Activated naive CD4-positive, alpha-beta T cell treated with anti-CD3 and anti-CD28 coated beads, Interleukin-2, amount 50 U/mL, for 72 hours (primary cell): ENCODE measurements around the gene C11orf71. TPM values are rescaled to one million over a fixed set of nuclear protein-coding genes. Genes with fewer than 3 reads are reported as not detected.

Experiments
- ATAC-seq, 2 donors: fragments of 150-1000 bp; cut with Tn5 transposase; 2 replicates each; pipeline ENCODE4 v1.10.0; 2021; ENCODE audit warnings: mild to moderate bottlenecking in 2 of 2, moderate library complexity in 2 of 2
- DNase-seq, 2 donors: peaks; one replicate each; pipeline ENCODE4 v3.0.0; 2021 to 2022; ENCODE audit warnings: low spot score in 2 of 2
- H3K27ac Mint-ChIP-seq, 2 donors: one replicate each; pipeline ENCODE4 v1.8.0; 2022; ENCODE audit warnings: mild to moderate bottlenecking in 2 of 2, mixed read lengths in 2 of 2
- H3K36me3 Mint-ChIP-seq, 2 donors: one replicate each; pipeline ENCODE4 v1.8.0; 2022; ENCODE audit warnings: mixed read lengths in 2 of 2
- H3K9me3 Mint-ChIP-seq, 2 donors: one replicate each; pipeline ENCODE4 v1.8.0; 2022; ENCODE audit warnings: mixed read lengths in 2 of 2
- total RNA-seq, 2 donors: library from RNA; stranded (reverse); gene quantifications; one replicate each; pipeline ENCODE4 v1.2.3, GENCODE V29; 2022

The C11orf71 gene, protein sequence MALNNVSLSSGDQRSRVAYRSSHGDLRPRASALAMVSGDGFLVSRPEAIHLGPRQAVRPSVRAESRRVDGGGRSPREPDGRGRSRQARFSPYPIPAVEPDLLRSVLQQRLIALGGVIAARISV
- total RNA-seq: 1 to 10 TPM; 2.8 to 8.0 TPM

DNA sequence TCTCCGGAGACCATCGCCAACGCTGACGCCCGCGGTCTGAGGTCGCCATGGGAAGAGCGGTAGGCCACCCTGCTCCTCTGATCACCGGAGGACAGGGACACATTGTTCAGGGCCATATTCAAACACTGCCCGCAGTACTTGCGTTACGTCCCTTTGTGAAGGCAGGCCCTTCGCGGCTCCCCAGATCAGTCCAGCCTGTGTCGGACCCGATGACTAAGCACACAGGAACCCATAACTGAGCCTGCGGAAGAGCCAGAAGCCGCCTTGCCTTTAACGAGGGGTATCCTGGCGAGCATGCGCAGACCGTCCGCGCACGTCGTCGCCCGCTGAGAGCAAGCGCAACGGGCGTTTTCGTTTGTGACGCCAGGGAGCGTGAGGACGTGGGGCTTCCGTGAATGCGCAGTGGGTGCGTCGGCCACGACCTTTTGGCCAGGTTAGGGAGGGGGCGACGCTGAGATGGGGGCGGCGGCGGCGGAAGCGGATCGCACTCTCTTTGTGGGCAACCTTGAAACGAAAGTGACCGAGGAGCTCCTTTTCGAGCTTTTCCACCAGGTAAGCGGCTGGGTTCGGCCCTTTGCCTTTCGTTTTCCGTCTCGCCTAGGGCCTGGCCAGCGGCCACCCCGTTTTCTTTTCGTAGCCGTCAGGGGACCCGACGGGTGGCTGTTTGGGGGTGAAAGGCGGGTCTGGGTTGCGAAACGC is at the start of gene C11orf71, which contains the start of gene RBM7:
C11orf71 (minus strand) TSS at position 296 of the 699 bp plus-strand sequence; CDS start at position 116, 180 bp downstream.
RBM7 (plus strand) TSS at position 451 of the 699 bp plus-strand sequence; CDS start at position 457, 6 bp downstream.
- ATAC-seq (peak; percentile 93 to 96), DNase-seq (peak; percentile 92 to 98)
- Mint-ChIP-seq H3K9me3 (no peaks in the 10 kb centered on the region), H3K27ac (peak within 1 kb of the TSS; percentile 99), H3K36me3 (peaks cover 34 to 64% of the 10 kb centered on the region in 2 donors)

DNA sequence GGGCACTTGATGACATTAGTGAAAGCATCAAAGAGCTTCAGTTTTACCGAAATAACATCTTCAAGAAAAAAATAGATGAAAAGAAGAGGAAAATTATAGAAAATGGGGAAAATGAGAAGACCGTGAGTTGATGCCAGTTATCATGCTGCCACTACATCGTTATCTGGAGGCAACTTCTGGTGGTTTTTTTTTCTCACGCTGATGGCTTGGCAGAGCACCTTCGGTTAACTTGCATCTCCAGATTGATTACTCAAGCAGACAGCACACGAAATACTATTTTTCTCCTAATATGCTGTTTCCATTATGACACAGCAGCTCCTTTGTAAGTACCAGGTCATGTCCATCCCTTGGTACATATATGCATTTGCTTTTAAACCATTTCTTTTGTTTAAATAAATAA is 49.5 kb upstream of the C11orf71 start:
- Mint-ChIP-seq H3K27ac (no peak overlapping the region), H3K36me3 (peaks cover 14 to 16% of the 10 kb centered on the region in 2 donors), H3K9me3 (no peaks in the 10 kb centered on the region)
- ATAC-seq (no peak), DNase-seq (no peak)

DNA sequence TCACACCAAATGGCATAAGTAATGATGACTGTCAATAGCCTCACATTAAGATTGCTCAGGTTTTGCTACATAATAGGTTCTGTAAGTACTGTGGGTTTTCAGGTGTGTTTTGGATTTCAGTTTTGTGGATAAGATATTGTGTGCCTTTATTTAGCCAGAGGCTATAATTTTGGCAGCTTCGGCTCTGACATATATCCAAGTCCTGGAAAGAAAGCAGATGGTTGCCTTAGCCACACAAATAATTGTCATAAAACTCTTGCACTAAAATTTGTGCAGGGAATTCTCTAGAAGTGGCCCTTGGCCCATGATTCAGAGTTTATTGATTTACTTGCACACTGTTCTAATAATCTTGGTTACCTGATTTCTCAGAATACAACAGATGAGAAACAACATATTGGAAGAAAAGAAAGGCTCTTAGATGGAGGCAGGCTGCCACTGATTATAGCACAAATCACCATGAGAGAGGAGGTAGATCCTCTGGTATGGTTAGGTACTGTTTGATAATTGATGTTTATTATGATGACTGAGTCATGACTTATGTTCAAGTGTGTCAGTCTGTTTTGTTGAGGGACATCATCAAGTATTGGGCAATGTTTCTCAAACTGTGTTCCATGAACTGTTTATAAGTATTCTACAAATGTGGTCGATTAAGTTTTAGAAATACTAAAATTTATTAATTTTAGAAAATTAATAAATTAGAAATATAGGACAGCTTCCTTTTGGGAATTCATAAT is 48.6 kb upstream of the C11orf71 start:
- peaks cover 14 to 24% of the 10 kb centered on the region in 2 donors for H3K36me3 Mint-ChIP-seq
- ATAC-seq (no peak), DNase-seq (no peak)
- H3K9me3 Mint-ChIP-seq: no peaks in the 10 kb centered on the region
- H3K27ac Mint-ChIP-seq: no peak overlapping the region

DNA sequence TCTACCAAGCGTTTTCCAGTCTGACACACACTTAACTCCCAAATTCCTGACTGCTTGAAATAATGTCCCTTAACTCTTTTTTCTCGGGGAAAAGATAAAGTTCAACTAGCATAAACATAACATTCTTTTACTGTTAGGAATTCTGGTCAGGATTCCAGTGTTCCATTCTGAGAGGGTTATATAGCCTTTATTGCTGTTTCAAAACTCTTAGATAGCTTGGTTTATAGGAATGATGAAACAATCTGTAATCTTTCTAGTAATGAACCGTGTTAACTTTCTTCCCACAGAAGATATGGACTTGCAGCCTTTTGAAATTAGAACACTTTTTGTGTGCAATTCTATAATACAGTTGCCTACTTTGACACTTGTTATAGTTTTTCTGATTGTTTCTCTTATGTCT is 47.6 kb upstream of the C11orf71 start:
- Mint-ChIP-seq H3K36me3 (peaks cover 14 to 27% of the 10 kb centered on the region in 2 donors), H3K27ac (no peak overlapping the region), H3K9me3 (no peaks in the 10 kb centered on the region)
- ATAC-seq: no peak
- no peak for DNase-seq

DNA sequence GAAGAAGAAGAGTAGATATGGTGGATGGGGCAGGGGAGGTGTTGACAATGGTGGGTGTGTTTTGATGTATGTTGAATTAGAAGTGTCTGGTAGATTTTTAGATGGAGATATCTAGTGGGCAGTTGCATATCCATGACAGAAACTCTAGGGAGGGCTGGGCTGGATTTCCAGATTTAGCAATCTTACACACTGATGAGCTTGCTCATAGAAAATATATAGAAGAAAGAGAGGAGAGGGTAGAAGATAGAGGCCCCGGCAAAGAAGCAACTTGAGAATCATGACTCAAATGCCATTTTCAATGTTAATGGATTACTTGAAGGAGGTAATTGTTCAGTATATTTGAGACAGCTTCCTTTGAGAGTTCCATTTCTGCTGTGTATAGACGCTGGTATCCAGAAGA is 47.1 kb upstream of the C11orf71 start:
- Mint-ChIP-seq H3K36me3 (peaks cover 14 to 27% of the 10 kb centered on the region in 2 donors), H3K9me3 (no peaks in the 10 kb centered on the region), H3K27ac (no peak overlapping the region)
- no peak for DNase-seq
- ATAC-seq: no peak

DNA sequence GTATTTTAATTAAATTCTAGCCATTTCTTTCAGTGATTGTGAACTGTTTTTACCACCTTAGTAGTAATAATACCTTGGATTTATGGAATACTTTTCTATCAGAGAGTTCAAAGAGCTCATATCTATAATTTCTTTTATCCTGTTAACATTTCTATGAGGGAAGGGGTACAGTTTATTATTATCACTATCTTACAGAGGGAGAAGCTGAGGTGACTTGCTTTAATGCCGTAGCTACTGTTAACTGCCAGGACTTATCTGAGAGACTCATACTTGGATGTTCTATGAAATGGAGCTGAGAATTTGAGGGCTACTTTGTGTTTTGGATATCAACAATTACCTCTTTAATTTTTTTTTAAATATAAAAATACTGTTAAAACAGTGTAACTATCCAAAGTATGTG is 42.2 kb upstream of the C11orf71 start:
- DNase-seq (no peak), ATAC-seq (no peak)
- no peaks in the 10 kb centered on the region for H3K9me3 Mint-ChIP-seq
- H3K27ac Mint-ChIP-seq: no peak overlapping the region
- peaks cover 34 to 44% of the 10 kb centered on the region in 2 donors for H3K36me3 Mint-ChIP-seq

DNA sequence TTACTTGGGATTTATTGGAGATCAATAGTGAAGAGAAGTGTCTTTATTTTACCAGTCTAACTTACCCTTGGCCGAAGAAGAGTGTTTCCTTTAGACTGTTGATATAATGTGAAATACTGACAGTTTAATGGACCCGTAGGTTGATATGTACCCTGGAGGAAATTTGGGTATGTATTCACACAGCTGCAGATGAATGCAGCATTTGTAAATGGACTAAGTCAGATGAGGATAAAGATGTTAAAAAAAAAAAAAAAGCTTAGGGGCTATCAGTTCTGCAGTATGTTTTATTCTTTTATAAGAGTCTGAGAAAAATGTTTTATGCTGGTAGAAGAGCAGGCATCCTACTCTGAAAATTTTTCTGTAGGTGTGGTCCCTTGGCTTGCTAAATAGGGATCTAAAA is 41.6 kb upstream of the C11orf71 start:
- DNase-seq (no peak), ATAC-seq (no peak)
- H3K9me3 Mint-ChIP-seq: no peaks in the 10 kb centered on the region
- no peak overlapping the region for H3K27ac Mint-ChIP-seq
- H3K36me3 Mint-ChIP-seq: peaks cover 30 to 44% of the 10 kb centered on the region in 2 donors

DNA sequence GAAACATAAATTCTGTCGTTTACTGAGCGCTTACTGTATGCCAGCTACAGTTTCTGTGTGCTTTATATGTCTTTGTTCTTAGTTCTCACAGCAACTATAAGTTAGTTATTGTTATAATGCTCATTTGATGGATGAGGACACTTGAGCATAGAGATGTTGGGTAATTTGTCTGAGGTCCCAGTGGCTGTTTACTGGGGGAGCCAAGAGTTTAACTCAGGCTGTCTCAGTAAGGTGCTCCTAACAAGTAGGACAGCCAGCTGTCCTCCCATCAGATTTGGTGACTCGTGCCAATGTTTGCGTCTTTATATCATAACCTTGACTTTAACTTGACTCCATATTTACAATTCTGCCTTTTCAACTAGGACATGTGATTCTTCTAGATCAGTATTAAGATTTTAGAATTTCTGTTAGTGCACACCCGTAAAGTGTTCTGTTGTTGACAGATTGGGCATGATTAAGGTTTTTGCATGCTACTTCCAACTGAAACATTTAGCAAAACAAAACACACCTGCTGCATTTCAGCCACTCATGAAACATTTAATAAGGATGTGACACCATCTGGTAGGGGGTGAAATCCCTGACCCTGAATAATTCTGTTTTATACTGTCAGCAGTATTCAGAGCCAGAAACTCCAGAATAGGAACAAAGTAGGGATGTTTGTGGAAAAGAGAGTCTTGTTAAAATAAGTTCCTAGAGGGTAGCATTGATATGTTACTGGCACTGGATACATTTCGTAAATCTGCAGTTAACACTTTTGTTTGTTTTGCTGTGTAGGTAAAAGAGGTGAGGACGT is 40.9 kb upstream of the C11orf71 start:
- Mint-ChIP-seq H3K27ac (no peak overlapping the region), H3K9me3 (no peaks in the 10 kb centered on the region), H3K36me3 (peaks cover 25 to 38% of the 10 kb centered on the region in 2 donors)
- ATAC-seq: no peak
- DNase-seq: no peak

DNA sequence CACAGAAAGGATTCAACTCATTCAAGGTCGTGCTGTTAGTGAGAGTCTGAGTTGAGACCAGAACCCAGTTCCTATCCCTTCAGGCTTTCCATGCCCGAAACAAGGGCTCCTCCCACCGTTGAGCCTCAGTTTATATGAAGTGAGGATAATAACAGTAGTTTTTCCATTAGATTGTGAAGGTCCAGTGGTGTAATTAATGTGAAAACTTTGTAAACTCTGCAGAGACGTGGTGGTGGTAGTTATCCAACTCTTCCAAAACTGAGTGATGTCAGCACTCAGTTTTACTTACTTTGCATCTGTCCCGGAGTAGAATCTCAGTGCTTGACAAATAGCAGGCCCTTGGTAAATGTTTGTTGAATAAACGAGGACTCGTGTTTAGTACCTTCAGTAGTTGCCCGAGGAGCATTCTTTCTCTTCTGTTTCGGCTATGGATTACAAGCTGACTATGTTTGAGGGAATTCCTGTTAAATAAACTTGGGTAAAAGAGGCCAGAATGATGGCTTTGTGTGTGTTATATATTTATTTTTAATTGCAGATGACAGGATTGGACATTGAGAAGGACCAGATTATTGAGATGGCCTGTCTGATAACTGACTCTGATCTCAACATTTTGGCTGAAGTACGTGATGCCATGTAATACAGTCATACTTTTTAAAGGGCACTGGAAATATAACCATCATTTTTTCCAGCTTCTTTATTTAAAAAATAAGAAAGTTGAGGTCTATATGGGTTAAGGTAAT is 40.0 kb upstream of the C11orf71 start:
- Mint-ChIP-seq H3K36me3 (peaks cover 20 to 35% of the 10 kb centered on the region in 2 donors), H3K9me3 (no peaks in the 10 kb centered on the region), H3K27ac (peak overlapping the region; percentile 96 to 99)
- no peak for ATAC-seq
- DNase-seq: no peak

DNA sequence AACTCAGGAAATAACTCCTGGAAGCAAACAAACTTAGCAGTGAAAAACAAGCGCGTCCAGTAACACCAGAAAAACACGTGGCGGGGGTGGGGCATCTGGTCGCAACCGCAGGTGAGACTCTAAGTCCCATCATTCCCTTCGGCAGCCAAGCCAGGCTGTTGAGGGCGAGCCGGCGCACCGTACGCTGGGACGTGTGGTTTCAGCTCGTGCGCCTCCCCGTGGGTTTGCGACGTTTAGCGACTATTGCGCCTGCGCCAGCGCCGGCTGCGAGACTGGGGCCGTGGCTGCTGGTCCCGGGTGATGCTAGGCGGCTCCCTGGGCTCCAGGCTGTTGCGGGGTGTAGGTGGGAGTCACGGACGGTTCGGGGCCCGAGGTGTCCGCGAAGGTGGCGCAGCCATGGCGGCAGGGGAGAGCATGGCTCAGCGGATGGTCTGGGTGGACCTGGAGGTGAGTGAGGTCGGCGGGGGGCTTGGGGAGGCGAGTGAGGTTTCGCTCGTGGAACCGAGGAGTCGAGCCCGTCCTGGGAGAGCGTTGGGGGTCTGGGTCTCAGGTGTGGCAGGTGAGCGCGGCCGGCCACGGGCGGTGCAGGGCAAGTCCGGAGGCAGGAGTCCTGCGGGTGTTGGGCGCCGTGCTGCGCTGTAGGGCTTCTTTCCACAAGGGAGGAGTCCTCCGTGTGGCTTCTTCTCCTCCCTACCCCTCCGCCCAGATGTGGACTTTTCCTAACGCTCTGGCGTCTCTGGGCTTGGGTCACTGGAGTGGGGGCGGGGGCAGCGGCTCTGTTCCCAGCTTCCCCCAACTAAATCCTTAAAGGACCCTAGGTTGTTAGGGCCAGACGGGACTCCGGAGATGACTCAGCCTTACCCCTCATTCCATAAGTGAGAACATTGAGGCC is 39.2 kb upstream of the C11orf71 start, which contains the start of gene REXO2:
REXO2 (plus strand) TSS at position 239 of the 892 bp plus-strand sequence; CDS start at position 301, 62 bp downstream.
- Mint-ChIP-seq H3K27ac (peak within 1 kb of the TSS; percentile 96 to 99), H3K36me3 (peaks cover 20 to 32% of the 10 kb centered on the region in 2 donors), H3K9me3 (no peaks in the 10 kb centered on the region)
- peak; percentile 87 to 92 for DNase-seq
- peak; percentile 93 to 95 for ATAC-seq

DNA sequence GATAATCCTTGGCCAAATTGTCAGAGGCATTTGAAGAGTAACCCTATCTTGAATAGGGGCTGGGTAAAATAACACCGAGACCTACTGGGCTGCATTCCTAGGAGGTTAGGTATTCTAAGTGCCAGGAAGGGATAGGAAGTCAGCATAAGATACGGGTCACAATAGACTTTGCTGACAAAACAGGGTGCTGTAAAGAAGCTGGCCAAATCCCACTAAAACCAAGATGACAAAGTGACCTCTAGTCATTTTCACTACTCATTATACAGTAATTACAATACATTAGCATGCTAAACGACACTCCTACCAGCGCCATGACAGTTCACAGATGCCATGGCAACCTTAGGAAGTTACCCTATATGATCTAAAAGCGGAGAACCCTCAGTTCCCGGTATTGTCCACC is 38.0 kb upstream of the C11orf71 start:
- DNase-seq: no peak
- Mint-ChIP-seq H3K9me3 (no peaks in the 10 kb centered on the region), H3K36me3 (peaks cover 20 to 24% of the 10 kb centered on the region in 2 donors), H3K27ac (peak overlapping the region in 1 of 2 donors; percentile 96)
- no peak for ATAC-seq

DNA sequence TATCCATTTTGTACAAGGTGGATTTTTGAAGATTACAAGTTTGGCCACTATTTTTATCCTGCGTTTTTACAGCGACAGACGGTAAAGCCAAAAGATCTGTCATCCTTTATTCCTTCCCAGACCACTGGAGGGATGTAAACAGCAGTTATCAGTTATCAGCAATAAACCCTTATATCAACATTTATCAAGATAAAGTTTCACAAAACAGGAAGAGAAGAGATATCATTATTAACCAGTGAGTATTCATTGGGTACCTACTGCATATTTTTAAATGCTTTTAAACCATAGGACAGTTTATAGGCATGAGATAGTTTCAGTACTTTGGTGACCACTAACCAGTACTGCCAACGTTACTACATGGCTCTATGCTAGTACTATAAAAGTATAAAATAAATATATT is 33.1 kb upstream of the C11orf71 start:
- DNase-seq: no peak
- Mint-ChIP-seq H3K27ac (no peak overlapping the region), H3K36me3 (no peaks in the 10 kb centered on the region), H3K9me3 (no peaks in the 10 kb centered on the region)
- ATAC-seq: no peak

DNA sequence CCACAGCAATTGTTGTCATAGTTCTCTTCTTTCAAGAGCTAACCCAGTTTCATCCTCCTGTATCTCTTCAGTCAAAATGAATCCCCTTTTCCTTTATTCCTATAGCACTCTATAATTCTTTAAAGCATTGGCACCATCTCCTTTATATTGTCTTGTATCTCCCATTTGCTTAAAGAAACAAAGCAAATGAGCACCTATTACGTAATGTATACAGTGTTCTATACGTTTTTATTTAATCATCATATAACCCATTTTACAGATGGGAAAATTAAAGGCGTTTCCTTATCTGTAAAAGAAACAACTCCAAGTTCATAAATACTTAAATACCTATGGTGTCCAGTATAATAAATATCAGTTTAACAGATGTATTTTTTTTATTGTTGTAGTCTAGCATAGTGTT is 32.6 kb upstream of the C11orf71 start:
- ATAC-seq (no peak), DNase-seq (no peak)
- Mint-ChIP-seq H3K27ac (no peak overlapping the region), H3K36me3 (no peaks in the 10 kb centered on the region), H3K9me3 (no peaks in the 10 kb centered on the region)

DNA sequence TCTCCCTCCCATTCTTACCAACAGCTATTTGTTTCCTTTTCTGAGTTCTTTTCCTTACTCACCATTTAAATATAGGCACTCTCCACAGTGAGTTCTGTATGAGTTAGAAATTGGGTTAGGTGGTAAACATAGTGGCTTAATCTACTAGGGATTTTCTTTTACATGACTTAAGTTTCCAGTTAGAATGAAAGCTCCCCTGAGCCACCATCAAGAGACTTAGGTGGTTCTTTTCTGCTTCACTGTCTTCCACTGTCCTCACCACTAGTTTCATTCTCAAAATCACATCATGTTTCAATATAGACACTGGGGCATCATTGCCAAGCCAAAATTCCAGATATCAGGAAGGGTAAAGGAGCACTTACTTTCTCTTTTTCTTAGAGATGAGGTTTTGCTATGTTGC is 30.0 kb upstream of the C11orf71 start:
- H3K36me3 Mint-ChIP-seq: peaks cover under 1 to 5% of the 10 kb centered on the region in 2 donors
- no peaks in the 10 kb centered on the region for H3K9me3 Mint-ChIP-seq
- no peak overlapping the region for H3K27ac Mint-ChIP-seq
- ATAC-seq: peak; percentile 37 to 38
- DNase-seq: no peak

DNA sequence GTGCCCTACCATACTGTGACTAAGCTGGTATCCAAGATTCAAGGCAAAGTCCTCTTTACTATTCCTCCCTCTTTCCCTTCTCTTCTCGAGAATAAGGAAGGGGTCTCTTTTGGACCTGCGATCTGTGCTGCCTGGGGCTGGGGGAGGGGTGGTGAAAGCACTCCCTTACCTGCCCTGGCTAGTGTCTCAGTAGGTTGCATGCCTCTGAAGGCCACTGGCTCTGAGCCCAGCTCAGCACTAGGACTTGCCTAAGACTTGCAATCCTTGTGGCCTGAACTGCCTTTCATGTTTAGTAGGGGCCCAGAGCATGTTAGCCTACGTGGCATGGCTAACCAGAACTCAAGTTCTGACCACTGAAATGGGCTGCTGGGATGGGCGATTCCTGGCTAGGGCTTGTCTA is 26.0 kb upstream of the C11orf71 start:
- peaks cover 9 to 13% of the 10 kb centered on the region in 2 donors for H3K9me3 Mint-ChIP-seq
- DNase-seq (no peak), ATAC-seq (no peak)
- H3K27ac Mint-ChIP-seq: no peak overlapping the region
- H3K36me3 Mint-ChIP-seq: peaks cover 22 to 27% of the 10 kb centered on the region in 2 donors
